IPS-NIHi7 (cell line): ENCODE measurements around the gene MALT1.
A peak's percentile ranks its signal among the peaks of the same experiment; 100 is the strongest.

Experiments
- DNase-seq: peaks from one replicate; pipeline ENCODE4 v3.0.0; 2012; ENCODE audit warnings: mixed read lengths; ENCODE audit errors: extremely low spot score

The MALT1 gene

DNA sequence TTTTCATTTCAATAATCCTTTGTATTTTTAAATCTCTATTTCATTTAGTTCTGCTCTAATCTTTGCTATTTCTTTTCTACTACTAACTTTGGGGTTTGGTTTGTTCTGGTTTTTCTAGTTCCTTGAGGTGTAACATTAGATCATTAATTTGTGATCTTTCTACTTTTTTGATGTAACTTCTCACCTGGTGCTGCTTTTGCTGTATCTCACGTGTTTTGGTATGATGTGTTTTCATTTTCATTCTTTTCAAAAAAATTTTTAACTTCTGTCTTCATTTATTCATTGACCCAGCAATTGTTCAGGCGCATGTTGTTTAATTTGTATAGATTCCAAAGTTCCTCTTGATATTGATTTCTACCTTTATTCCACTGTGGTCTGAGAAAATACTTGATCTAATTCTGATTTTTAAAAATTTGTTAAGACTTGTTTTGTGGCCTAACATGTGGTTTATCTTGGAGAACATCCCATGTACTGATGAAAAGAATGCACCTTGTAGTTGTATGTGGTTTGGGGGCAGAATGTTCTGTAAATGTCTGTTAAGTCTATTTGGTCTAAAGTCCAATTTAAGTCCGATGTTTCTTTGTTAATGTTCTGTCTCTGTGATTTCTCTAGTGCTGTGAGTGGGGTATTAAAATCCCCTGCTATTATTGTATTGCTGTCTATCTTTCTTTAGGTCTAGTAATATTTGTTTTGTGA lies 17.3 kb upstream of the MALT1 start:
- DNase-seq, result no peak

DNA sequence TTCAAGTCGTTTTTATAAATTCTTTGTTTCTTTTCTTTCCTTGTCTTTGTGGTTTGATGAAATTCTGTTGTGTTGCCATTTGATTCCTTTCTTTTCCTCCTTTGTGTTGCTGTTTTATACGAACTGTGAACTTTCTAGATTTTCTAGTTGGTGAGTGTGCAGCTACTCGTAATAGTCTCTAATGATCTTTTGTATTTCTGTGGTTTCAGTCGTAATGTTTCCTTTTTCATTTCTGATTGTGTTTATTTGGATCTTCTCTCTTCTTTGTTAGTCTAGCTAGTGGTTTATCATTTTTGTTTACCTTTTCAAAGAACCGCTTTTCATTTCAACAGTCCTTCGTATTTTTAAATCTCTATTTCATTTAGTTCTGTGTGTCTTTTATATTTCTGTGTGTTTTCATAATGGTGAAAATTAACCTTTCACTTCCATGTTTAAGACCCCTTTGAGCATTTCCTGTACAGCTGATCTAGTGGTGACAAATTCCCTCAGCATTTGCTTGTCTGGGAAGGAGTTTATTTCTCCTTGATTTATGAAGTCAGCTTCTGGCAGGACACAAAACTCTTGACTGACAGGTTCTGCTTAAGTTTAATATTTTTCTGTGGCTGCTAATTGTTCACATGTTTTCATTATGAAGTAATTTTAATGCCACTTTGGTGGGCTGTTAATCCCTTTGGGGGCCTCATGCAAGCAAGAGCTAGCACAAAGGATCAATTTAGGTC lies 16.2 kb upstream of the MALT1 start:
- no peak for DNase-seq

DNA sequence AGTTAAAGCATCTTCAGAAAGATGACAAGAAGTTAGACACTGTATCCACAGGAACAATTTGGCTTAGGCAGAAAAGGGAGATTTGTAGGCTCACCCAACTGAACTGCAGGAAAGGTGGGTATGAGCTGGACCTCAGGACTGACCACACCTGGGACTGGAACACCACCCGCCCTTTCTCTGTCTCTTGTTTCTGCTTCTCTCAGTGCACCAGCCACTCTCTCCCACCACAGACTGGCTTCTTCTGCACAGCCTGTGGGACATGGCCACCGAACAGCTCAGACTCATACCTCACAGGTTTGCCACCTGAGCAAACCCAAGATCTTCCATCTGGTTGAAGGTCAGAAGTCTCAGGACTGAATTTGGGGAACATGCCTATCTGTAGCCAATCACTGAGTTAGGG lies 14.2 kb upstream of the MALT1 start:
- DNase-seq, result no peak

DNA sequence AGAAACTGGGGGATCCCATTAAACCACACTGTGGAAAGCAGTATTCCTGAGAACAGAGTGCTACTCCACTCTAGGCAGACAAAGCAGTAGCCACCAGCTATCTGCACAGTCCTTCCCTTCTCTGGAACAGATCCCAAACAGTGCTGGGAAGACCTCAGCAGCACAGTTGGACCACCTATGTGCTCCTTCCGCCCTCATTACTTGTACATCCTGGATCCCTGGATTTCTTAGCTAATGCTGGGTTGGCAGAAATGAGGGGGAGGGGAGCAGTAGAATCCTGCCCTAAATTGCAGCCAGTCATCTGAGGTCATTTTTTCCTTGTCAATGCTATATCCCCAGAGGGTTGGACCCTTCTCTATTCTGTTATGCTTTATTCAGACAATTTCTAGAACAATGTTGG lies 13.8 kb upstream of the MALT1 start:
- no peak for DNase-seq

DNA sequence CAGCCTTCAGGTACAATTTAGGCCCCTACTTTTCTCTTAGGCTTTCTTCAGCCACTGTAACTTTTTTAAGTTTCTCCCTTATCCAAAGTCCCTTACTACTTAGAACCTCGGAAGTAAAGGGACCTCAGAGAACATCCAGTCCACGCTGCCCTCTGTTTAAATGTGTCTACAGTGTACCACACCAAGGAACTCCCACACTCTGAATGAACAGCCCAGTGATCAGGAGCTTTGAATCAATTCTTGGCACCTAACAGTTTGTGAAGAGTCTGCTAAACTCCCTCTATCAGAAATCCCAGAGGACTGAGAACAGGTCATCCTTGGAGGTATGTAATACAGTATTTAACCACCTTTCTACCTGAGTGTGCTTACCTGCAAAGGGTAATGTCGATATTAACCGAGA lies 11.6 kb upstream of the MALT1 start:
- no peak for DNase-seq

DNA sequence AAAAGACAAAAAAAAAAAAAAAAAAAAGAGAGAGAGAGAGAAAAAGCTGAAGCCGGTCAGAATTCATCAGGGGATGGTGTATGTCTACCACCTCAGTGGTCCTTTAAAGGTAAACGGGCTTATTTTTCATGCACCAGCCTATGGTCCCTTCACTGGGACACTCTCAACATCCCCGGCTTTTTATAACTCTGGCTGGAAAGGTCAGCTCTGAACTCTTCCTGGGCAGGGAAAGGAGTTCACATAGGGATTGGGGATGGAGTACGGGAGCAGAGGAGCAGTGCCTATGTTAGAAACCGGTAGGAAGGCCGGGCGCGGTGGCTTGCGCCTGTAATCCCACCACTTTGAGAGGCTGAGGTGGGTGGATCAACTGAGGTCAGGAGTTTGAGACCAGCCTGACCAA lies 10.3 kb upstream of the MALT1 start:
- DNase-seq, result no peak

DNA sequence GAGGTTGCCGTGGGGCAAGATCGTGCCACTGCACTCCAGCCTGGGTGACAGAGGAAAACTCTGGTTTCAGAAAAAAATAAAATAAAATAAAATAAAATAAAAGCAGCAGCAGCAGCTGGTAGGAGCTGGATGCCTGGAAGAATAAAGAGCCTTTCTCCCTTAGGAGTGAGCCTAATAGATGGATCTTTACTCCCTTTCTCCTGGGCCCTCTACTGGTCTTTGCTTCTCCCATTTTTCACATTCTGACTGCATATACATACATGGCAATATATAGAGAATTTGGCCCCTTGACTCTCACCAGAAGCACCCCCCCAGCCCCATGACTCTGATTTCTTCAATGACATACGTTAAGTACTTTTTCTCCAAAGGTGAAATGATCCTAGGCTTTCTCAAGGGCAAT lies 9.8 kb upstream of the MALT1 start:
- peak; percentile 43 for DNase-seq

DNA sequence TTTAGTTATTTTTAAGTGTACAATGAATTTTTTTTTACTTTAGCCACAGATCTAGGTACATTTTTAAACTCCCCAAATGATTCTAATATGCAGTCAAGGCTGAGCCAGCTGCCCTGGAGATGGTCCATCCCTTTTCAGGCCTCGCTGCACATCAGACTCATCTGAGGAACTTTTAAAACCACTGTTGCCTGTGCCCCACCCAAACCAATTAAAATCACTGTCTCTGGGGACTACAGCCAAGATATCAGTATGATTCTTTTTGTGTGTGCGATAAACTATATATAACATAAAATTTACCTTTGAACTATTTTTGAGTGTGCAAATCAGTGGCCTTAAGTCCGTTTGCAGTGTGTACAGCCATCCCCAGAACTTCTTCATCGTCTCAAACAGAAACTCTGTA lies 9.1 kb upstream of the MALT1 start:
- DNase-seq, result no peak

DNA sequence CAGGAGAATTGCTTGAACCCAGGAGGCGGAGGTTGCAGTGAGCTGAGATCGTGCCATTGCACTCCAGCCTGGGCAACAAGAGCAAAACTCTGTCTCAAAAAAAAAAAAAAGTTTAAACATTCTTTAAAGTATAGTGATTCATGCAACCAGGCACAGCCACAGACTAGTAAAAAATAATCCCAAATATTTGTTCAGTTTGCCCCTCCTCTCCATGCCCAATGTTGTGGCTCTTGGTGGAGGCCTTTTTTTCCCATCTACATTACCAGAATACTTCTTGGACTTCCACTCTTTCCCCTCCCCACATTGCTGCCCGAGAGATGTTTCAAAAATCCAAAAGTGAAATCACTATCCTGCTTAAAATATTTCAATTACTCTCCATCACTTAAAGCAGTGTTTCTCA lies 5.1 kb upstream of the MALT1 start:
- no peak for DNase-seq

DNA sequence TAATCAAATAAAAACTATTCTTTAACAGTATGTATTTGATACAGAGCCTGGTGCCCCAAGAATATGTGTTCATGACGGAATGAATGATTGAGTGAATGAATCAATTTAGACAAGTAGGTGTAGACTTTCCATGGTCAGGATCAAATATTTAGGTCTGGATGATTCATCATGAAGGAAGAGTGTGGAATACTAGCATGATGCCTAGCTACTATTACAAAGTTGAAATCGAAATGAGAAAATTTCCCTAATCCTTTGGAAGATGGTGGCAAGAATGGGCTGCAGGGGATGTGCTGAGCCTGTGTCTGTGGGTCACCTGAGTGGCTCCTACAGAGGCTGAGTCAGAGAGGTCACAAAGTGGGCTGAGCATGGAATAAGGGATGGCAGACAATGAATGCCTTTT lies 3.1 kb upstream of the MALT1 start:
- DNase-seq, result no peak

DNA sequence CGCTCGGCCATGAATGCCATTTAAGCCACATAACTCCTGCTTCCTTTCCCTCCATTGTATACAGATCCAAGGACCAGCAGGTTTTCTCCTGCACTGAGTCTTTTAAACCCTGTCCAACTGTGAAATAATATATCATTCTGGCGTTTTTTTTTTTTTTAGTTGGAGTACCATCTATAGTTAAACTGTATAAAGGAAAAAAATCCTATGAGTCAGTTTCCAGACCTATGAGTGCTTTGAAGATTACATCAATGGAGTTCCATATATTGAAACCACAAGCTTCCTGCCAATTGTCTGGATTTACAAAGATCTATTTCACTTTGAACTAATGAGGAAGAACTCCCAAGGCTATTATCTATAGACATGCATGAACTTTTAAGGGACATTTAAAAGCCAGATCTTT lies 2.4 kb upstream of the MALT1 start:
- DNase-seq, result no peak

DNA sequence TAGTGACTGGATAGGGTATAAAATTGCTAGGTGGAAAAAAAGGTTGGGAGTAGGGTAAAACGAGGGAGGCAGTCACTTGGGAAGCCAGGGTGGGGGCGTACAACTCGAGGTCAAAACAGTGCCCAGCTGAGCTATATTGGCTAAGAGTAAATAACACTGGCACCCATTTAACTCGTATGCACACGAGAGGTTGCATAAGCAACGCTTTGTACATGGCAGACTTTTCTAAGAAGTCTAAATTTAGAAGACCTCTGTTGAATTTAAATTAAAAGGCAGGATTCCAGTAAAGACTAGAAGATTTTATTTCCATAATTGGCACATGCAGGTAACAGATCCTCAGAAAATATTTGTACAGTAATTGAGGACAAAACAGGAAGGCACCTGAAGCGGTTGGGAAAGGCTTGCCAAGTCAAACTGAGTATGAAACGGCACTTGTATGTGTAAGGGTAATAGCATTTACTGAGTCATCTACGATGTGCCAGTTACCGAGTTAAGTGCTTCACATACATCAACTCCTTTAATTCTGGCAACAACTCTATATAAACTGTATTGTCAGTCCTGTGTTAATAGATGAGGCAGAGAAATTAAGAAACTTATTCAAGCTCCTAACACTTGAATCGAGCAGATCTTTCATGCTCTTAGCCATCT lies 1.4 kb upstream of the MALT1 start:
- DNase-seq, result no peak

DNA sequence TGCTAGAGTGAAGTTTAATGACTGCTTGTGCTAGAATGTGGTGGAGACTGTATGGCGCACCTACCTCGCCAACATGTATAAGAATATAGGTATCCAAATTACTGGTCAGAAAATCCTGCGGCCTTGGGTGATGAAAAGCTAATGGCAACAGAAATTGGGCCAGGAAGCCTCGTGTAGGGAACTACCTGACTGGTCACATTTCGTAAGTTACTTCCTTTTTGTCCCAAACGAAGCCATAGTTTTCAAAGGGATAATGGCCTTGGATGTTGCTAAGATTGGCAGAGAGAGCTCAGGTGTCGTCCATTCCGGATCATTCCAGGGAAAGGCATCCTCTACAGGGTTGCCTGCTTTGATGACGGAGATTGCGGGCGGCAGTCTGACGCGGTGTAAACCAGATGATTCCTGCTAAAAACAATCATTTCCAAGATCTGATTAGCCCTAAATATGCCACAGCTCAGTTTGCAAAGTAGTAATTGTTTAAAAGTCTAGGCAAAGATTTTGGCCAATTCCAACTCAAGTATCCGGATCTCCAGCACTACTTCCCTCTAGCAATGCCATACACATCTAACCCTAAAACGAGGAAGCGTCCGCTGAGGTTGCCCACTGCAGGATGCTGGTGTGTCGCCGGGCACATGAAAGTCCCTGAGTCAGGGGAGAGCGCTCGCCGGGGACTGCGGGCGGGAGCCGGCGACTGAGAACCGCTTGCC lies 708 bp upstream of the MALT1 start:
- peak; percentile 28 for DNase-seq

DNA sequence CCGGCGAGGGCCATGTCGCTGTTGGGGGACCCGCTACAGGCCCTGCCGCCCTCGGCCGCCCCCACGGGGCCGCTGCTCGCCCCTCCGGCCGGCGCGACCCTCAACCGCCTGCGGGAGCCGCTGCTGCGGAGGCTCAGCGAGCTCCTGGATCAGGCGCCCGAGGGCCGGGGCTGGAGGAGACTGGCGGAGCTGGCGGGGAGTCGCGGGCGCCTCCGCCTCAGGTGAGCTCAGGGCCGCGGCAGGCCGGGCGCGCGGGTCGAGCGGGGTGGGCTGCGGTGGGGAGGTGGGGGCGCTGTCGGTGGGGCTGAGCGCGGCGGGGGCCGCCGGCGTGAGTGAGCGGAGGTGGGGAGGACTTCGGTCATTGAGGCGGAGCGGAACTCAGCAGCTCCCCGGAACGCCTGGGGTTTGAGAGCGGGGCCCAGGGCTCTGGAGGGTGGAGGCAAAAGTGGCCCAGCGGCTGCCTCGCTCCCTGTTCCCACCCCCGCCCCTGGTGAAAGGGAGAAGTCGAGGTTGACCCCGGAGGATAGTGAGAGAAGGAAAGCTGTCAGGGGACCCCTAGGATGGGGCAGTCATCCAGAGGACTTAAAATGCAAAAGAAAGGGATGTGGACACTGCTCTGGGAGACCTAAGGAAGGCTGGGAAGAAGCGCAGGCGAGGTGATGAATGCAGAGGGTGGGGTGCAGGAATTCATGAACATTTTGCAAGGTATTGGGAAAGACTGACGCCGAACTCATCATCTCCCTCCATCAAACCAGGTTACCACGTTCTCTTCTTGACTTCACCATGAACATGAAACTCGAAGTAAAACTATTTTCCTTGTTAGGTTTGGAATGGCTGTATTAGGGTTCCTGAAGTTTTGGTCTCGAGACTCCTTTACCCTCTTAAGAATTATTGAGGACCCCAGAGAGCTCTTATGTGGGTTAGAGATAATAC lies 633 bp downstream of the MALT1 start:
- peak; percentile 53 for DNase-seq

DNA sequence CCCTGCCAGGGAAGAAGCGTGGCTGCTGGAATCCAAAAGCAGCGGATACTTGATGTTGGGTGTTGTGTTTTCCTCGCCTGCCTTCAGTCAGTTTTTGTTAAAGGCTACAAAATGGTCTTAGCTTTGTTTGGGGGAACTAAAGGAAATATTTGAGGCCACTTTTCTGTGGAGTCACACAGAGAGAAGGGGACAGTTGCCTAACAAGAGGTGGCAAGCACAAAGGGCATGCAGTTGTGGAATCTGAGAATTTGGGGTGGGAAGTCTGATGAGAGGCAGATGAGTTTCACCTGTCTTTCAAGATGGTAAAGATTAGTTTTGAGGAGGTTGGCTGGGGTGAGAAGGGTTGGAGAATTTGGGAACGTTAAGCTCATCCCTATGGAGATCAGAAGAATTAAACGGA lies 2.9 kb downstream of the MALT1 start:
- no peak for DNase-seq

DNA sequence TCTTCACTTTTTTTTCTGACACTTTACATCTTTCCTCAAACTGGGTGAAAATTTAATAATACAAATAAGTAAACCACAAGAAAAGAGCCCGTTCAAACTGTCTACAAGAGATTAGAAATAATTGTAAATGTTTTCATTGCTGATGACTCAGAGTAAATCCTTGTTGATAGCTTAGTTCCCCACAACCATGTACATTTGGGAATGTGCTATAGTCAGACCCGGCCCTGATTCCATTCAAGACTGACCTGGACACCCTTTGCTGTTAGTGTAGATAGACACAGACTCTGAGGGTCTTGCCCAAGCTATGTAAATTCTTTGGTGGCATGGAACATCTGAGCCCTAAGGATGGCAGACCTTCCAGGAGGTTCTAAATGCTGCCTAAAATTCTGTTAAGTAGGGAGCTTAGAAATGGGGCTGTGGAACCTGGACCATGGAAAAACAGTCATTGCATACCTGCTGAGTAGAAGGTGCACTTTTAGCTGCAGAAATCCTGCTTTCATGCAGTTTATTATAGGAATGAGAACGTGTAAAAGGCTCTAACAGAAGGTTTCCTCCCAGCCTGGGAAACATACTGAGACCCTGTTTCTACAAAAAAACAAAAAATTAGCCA lies 3.7 kb downstream of the MALT1 start:
- no peak for DNase-seq

DNA sequence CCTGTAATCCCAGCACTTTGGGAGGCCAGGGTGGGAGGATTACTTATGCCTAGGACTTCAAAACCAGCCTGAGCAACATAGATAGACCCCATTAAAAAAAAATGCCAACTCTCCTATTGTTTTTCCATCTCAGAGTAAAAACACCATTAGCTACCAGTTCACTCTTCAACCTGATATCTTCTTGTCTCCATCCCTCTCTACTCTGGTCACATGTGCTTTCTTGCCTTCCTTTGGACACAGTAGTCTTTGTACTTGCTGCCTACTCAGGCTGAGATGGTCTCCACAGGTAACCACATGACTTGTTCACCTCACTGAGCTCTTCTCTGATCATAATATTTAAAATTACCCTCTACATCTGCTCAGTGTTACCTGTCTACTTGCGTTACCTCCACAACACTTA lies 5.0 kb downstream of the MALT1 start:
- DNase-seq, result no peak

DNA sequence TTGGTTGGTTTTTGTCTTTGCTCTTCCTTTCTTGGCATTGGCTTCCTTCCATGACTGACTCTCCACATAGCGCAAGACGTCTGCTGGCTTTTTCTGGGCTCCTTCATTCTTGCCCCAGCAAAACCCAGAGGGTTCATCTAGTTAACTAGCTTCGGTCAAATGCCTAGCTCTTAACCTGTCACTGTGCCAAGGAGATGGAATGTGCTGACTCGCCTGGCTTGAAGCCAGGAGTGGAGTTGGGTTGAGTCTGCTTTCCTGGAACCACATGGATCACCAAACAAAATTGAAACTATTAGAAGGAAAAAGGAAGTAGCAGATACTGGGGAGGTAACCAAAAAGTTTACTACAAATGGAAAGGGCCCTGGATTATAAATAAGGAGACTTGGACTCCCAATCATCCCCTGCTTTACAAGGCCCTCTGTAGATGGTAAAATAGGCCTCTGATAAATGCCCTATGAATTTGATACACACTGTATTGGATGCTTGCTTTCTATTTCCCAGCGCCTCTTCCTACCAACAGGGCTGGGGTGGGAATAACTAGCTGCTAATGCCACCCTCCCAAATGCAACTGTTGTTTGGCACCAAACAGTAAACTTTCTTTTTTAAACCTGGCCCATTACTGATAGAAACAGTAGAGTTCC lies 11.3 kb downstream of the MALT1 start:
- DNase-seq, result no peak

DNA sequence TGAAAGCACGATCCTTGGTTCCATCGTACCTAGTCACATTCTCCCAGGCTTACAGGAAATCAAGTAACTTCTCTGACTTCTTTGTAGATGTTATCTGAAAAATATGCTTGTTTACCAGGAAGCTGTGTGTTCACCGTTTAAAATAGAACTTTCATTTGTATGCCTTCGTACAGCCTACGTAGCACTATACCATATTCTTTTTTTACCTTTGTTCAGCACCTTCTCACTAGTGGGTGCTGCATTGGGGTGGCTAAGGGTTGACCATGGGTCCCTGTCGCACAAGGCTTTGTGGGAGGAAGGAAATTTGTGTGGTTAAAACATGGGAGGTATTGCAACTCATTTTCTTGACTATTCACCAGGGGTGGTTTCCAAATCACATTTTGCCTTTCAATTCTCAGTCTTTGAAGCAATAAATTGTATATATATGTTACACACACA lies 16.6 kb downstream of the MALT1 start:
- no peak for DNase-seq

DNA sequence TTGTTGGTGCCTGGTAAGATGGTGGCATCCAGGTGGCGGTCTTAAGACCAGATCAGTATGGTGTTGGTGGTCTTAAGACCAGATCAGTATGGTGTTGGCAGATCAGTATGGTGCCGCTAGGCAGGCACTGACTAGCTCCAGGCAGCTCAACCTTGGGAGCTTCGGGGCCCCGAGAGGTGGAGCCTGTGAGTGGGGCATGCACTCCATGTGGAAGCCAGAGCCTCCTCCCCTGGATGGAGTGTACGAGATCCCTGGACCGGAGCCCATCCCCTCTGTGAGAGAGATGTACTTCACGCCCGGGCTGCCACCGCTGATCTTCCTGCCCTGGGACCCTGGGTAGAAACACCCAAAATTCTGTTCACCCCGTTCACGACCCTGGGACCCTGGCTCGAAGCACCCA lies 19.0 kb downstream of the MALT1 start:
- no peak for DNase-seq

DNA sequence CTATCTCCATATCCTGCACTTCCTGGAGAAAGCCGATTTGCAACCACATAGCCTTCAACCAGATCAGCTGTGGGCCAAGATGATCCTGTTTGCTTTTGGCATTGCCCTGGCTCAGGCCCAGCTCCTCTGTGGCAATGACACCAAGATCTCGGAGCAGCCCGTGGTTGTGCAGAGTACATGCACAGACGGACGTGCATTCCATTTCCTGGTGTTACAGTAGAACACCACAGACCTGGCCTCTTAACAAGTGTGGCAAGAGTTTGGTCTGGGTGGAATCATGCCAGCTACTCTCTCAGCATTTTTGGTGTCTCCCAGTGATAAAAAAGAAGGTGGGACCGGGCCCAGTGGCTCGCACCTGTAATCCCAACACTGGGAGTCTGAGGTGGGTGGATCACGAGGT lies 20.0 kb downstream of the MALT1 start:
- no peak for DNase-seq
